SU-DHL-6 (cell line): ENCODE measurements around the gene CD300E.

ENCODE experiments used
- H2AFZ ChIP-seq: fragments of 200-600 bp; sonication (generic); 2 replicates; pipeline ENCODE4 v1.6.1; 2014; ENCODE audit warnings: low read depth, mild to moderate bottlenecking, moderate library complexity, mixed read lengths, antibody characterized with exemption, low read length; ENCODE audit not compliant: severe bottlenecking
- H3F3A ChIP-seq: fragments of 200-600 bp; shearing (Covaris generic); 2 replicates; pipeline ENCODE4 v1.6.0; 2016; ENCODE audit warnings: antibody characterized with exemption, mild to moderate bottlenecking; ENCODE audit not compliant: insufficient read depth
- H3K27ac ChIP-seq: fragments of 200-600 bp; sonication (generic); 2 replicates; pipeline ENCODE4 v1.5.1; 2016; ENCODE audit warnings: low read depth, mild to moderate bottlenecking, low read length, moderate library complexity, mixed read lengths
- H3K27me3 ChIP-seq: fragments of 200-600 bp; sonication (generic), shearing (Covaris generic); 2 replicates; pipeline ENCODE4 v1.6.0; 2014; ENCODE audit warnings: mild to moderate bottlenecking, low read length
- H3K36me3 ChIP-seq: fragments of 200-600 bp; sonication (generic); 2 replicates; pipeline ENCODE4 v1.6.1; 2014; ENCODE audit warnings: mild to moderate bottlenecking, low read length, mixed read lengths
- H3K4me2 ChIP-seq: fragments of 300-600, 200-600 bp; shearing (Covaris generic), sonication (generic); 2 replicates; pipeline ENCODE4 v1.6.0; 2014; ENCODE audit warnings: low read length, low read depth, mild to moderate bottlenecking; ENCODE audit not compliant: poor library complexity, severe bottlenecking
- H3K4me3 ChIP-seq: fragments of 200-600 bp; sonication (generic); 2 replicates; pipeline ENCODE4 v1.5.1; 2014; ENCODE audit warnings: antibody characterized with exemption, low read length, mild to moderate bottlenecking, mixed read lengths; ENCODE audit not compliant: insufficient read depth, poor library complexity, severe bottlenecking
- H3K79me2 ChIP-seq: fragments of 200-600 bp; sonication (generic); 2 replicates; pipeline ENCODE4 v1.6.1; 2014; ENCODE audit warnings: mild to moderate bottlenecking, low read length, moderate library complexity; ENCODE audit not compliant: insufficient read depth
- H3K9ac ChIP-seq: fragments of 200-600 bp; sonication (generic); 2 replicates; pipeline ENCODE4 v1.7.0; 2014; ENCODE audit warnings: mild to moderate bottlenecking, low read length
- H3K9me2 ChIP-seq: fragments of 200-600 bp; sonication (generic); replicated peaks from 2 replicates; pipeline ENCODE4 v1.6.1; 2014; ENCODE audit warnings: low read length; ENCODE audit not compliant: insufficient read depth
- H3K9me3 ChIP-seq: fragments of 200-600 bp; sonication (generic); 2 replicates; pipeline ENCODE4 v1.6.1; 2014; ENCODE audit warnings: low read length, mixed read lengths; ENCODE audit not compliant: insufficient read depth
- H4K20me1 ChIP-seq: fragments of 200-600 bp; sonication (generic); 2 replicates; pipeline ENCODE4 v1.6.1; 2014; ENCODE audit warnings: low read depth, mild to moderate bottlenecking, antibody characterized with exemption, low read length, moderate library complexity, mixed read lengths
- CTCF ChIP-seq: fragments of 200-600 bp; sonication (generic); IDR thresholded peaks from one replicate; pipeline ENCODE4 v1.5.1; 2017; ENCODE audit warnings: antibody characterized with exemption, mild to moderate bottlenecking, low read length, moderate library complexity; ENCODE audit not compliant: insufficient read depth, poor library complexity, severe bottlenecking
- EZH2phosphoT487 ChIP-seq: fragments of 200-600 bp; sonication (generic), shearing (Covaris generic); conservative IDR thresholded peaks from 2 replicates; pipeline ENCODE4 v1.6.1; 2018; ENCODE audit warnings: mild to moderate bottlenecking, antibody characterized with exemption, low read length, moderate library complexity, mixed read lengths

CD300E gene

GRCh38 chr17:74623693-74624093 lies at the start of gene CD300E:
Gene CD300E, minus strand, starts transcription at chr17:74623738. Its CDS starts 117 bp downstream, at chr17:74623621.
- H3K9me2 ChIP-seq = no peaks in the 10 kb centered on the region
- H3F3A ChIP-seq = no peaks in the 10 kb centered on the region
- H3K36me3 ChIP-seq = no peaks in the 10 kb centered on the region
- no peak within 1 kb of the TSS for H3K9ac ChIP-seq
- TF ChIP-seq CTCF (no peak), EZH2phosphoT487 (no peak)
- H3K27ac ChIP-seq = no peak within 1 kb of the TSS
- H2AFZ ChIP-seq = no peak within 1 kb of the TSS
- H3K9me3 ChIP-seq = no peaks in the 10 kb centered on the region
- no peaks in the 10 kb centered on the region for H3K27me3 ChIP-seq
- H3K4me3 ChIP-seq = no peak within 1 kb of the TSS
- no peak within 1 kb of the TSS for H3K4me2 ChIP-seq
- H4K20me1 ChIP-seq = no peaks in the 10 kb centered on the region
- no peaks in the 10 kb centered on the region for H3K79me2 ChIP-seq

- H2AFZ ChIP-seq = no peak overlapping the region
- H4K20me1 ChIP-seq = no peaks in the 10 kb centered on the region
- no peak overlapping the region for H3K9ac ChIP-seq
- no peak overlapping the region for H3K27ac ChIP-seq
- no peak overlapping the region for H3K4me3 ChIP-seq
- no peaks in the 10 kb centered on the region for H3F3A ChIP-seq
- H3K9me2 ChIP-seq = no peaks in the 10 kb centered on the region
- H3K27me3 ChIP-seq = no peaks in the 10 kb centered on the region
- no peak overlapping the region for H3K4me2 ChIP-seq
- TF ChIP-seq CTCF = no peak
- no peak for TF ChIP-seq EZH2phosphoT487
- no peaks in the 10 kb centered on the region for H3K36me3 ChIP-seq
- H3K9me3 ChIP-seq = no peaks in the 10 kb centered on the region
- H3K79me2 ChIP-seq = no peaks in the 10 kb centered on the region
These were observed 47.7 kb upstream of the CD300E start for GRCh38 chr17:74671031-74671771.

- H4K20me1 ChIP-seq = no peaks in the 10 kb centered on the region
- H3F3A ChIP-seq = no peaks in the 10 kb centered on the region
- TF ChIP-seq CTCF (no peak), EZH2phosphoT487 (no peak)
- no peak overlapping the region for H3K27ac ChIP-seq
- H3K4me2 ChIP-seq = no peak overlapping the region
- no peak overlapping the region for H2AFZ ChIP-seq
- no peaks in the 10 kb centered on the region for H3K9me3 ChIP-seq
- H3K4me3 ChIP-seq = no peak overlapping the region
- no peak overlapping the region for H3K9ac ChIP-seq
- H3K27me3 ChIP-seq = no peaks in the 10 kb centered on the region
- no peaks in the 10 kb centered on the region for H3K9me2 ChIP-seq
- no peaks in the 10 kb centered on the region for H3K79me2 ChIP-seq
- H3K36me3 ChIP-seq = no peaks in the 10 kb centered on the region
These were observed 46.8 kb upstream of the CD300E start for GRCh38 chr17:74670329-74670728.
